ENCODE data around the gene TACC2.
A peak's percentile ranks its signal among the peaks of the same experiment; 100 is the strongest.

TACC2 gene

GRCh38 chr10:122171302-122172075 is 182.5 kb downstream of the TACC2 start:
- no peak for DNase-seq

GRCh38 chr10:122172361-122173008 is 183.5 kb downstream of the TACC2 start:
- no peak for DNase-seq

GRCh38 chr10:122173337-122173736 is 184.4 kb downstream of the TACC2 start:
- no peak for DNase-seq

- DNase-seq: no peak
These were observed 184.9 kb downstream of the TACC2 start for GRCh38 chr10:122173766-122174435.

- no peak for DNase-seq
These were observed 187.6 kb downstream of the TACC2 start for GRCh38 chr10:122176232-122177213.

- no peak for DNase-seq
These were observed 189.7 kb downstream of the TACC2 start for GRCh38 chr10:122178655-122179054.

GRCh38 chr10:122181041-122181732 is 192.2 kb downstream of the TACC2 start:
- no peak for DNase-seq

GRCh38 chr10:122181876-122182275 is 192.9 kb downstream of the TACC2 start:
- no peak for DNase-seq

- DNase-seq: peak; percentile 34
These were observed 193.3 kb downstream of the TACC2 start for GRCh38 chr10:122182308-122182707.

- no peak for DNase-seq
These were observed 195.3 kb downstream of the TACC2 start for GRCh38 chr10:122184254-122184653.

- no peak for DNase-seq
These were observed 196.7 kb downstream of the TACC2 start for GRCh38 chr10:122185643-122186042.

- no peak for DNase-seq
These were observed 198.2 kb downstream of the TACC2 start for GRCh38 chr10:122186816-122187810.

- no peak for DNase-seq
These were observed 199.7 kb downstream of the TACC2 start for GRCh38 chr10:122188706-122189105.

GRCh38 chr10:122189185-122189584 is 200.2 kb downstream of the TACC2 start:
- no peak for DNase-seq

GRCh38 chr10:122190176-122190943 is 201.4 kb downstream of the TACC2 start:
- no peak for DNase-seq

- DNase-seq: no peak
These were observed 203.1 kb downstream of the TACC2 start for GRCh38 chr10:122191936-122192541.

GRCh38 chr10:122194251-122194650 is 205.3 kb downstream of the TACC2 start:
- DNase-seq: no peak

- DNase-seq: no peak
These were observed 207.3 kb downstream of the TACC2 start for GRCh38 chr10:122196218-122196617.

GRCh38 chr10:122197611-122198222 is 208.8 kb downstream of the TACC2 start:
- no peak for DNase-seq
